ENCODE measurements around the gene ARHGEF40.

GRCh38 chr14:21084998-21085853 is 15.1 kb downstream of the ARHGEF40 start:
- TF ChIP-seq POLR2A (IDR thresholded peaks at IDR 0.05) (no peak), CTCF (IDR thresholded peaks at IDR 0.05) (no peak)

Data from lower leg skin (tissue), 3 donors.